Right lobe of liver (tissue), 4 donors: ENCODE data around the gene KLC1.

Experiments used
- POLR2A ChIP-seq: fragments of 450-650 bp; IDR thresholded peaks from one replicate; pipeline ENCODE4 v1.6.1; 2017; ENCODE audit warnings: antibody characterized with exemption, mild to moderate bottlenecking
- TF ChIP-seq, protein P1 (sequence below), 4 donors: fragments of 200-600 bp in 3 of 4; fragments of 450-650 bp in 1 of 4; IDR thresholded peaks; one replicate each; pipeline versions ENCODE4 v1.5.1 to v1.8.0; 2016 to 2022; ENCODE audit warnings: antibody characterized with exemption in 4 of 4, mild to moderate bottlenecking in 2 of 4
- donor health status: DM: no; HTN: no; CAD: no.
- donor health status: DM: no; HTN: no; CAD: no.
- donor health status: DM: no; HTN: yes; CAD: no.

DNA sequence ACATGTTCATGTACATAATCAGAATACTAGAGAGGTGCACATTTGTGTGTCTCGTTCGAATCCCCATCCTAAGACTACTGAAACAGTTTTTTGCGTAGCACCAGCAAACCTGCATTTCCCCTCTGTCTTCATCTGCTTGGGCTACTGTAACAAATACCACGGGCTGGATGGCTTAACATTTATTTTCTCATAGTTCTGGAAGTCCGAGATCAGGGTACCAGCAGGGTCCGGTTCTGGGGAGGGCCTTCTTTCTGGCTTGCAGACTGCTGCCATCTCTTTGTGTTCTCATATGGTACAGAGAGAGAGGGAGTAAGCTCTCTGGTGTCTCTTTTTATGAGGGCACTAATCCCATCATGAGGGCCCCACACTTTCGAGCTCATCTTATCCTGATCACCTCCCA, 30.6 kb downstream of the KLC1 start:
- TF ChIP-seq, protein P1, sequence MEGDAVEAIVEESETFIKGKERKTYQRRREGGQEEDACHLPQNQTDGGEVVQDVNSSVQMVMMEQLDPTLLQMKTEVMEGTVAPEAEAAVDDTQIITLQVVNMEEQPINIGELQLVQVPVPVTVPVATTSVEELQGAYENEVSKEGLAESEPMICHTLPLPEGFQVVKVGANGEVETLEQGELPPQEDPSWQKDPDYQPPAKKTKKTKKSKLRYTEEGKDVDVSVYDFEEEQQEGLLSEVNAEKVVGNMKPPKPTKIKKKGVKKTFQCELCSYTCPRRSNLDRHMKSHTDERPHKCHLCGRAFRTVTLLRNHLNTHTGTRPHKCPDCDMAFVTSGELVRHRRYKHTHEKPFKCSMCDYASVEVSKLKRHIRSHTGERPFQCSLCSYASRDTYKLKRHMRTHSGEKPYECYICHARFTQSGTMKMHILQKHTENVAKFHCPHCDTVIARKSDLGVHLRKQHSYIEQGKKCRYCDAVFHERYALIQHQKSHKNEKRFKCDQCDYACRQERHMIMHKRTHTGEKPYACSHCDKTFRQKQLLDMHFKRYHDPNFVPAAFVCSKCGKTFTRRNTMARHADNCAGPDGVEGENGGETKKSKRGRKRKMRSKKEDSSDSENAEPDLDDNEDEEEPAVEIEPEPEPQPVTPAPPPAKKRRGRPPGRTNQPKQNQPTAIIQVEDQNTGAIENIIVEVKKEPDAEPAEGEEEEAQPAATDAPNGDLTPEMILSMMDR (IDR thresholded peaks at IDR 0.05) = no peak
- TF ChIP-seq POLR2A = no peak
